Hepatic stellate cell (primary cell): Measurements from ENCODE around the gene ZNF200.
"Not testable (repeated sequence)": the region's sequence is repeated elsewhere in the genome, so short reads cannot be mapped to it uniquely, and the experiment has no call there.

Source experiments
- DNase-seq: peaks from one replicate; pipeline ENCODE4 v3.0.0; 2011; ENCODE audit warnings: low spot score

ZNF200 gene

GRCh38 chr16:3252967-3253366 is 18.0 kb upstream of the ZNF200 start:
- DNase-seq = no peak

- no peak for DNase-seq
Measured at GRCh38 chr16:3249451-3249850, 14.5 kb upstream of the ZNF200 start.

- DNase-seq = no peak
Measured at GRCh38 chr16:3249020-3249419, 14.1 kb upstream of the ZNF200 start.

- DNase-seq = no peak
Measured at GRCh38 chr16:3248596-3248995, 13.6 kb upstream of the ZNF200 start.

- no peak for DNase-seq
Measured at GRCh38 chr16:3246876-3247275, 11.9 kb upstream of the ZNF200 start.

- DNase-seq = no peak
Measured at GRCh38 chr16:3246002-3246401, 11.0 kb upstream of the ZNF200 start.

GRCh38 chr16:3243882-3244281 is 8.9 kb upstream of the ZNF200 start:
- DNase-seq = no peak

GRCh38 chr16:3242709-3243108 is 7.8 kb upstream of the ZNF200 start:
- DNase-seq = no peak

- no peak for DNase-seq
Measured at GRCh38 chr16:3241761-3242160, 6.8 kb upstream of the ZNF200 start.

- no peak for DNase-seq
Measured at GRCh38 chr16:3235856-3236669, 1.1 kb upstream of the ZNF200 start.

- DNase-seq = no peak
Measured at GRCh38 chr16:3234543-3234856, 458 bp downstream of the ZNF200 start.

- DNase-seq = no peak
Measured at GRCh38 chr16:3223913-3224515, 10.9 kb downstream of the ZNF200 start.

- DNase-seq = no peak
Measured at GRCh38 chr16:3220839-3221238, 14.1 kb downstream of the ZNF200 start.

- no peak for DNase-seq
Measured at GRCh38 chr16:3216263-3216640, 18.7 kb downstream of the ZNF200 start.

- no peak for DNase-seq
Measured at GRCh38 chr16:3215601-3216262, 19.2 kb downstream of the ZNF200 start.

GRCh38 chr16:3214904-3215600 is 19.9 kb downstream of the ZNF200 start:
- no peak for DNase-seq

GRCh38 chr16:3212567-3212966 is 22.4 kb downstream of the ZNF200 start:
- DNase-seq = no peak

GRCh38 chr16:3212006-3212405 is 23.0 kb downstream of the ZNF200 start:
- no peak for DNase-seq

- no peak for DNase-seq
Measured at GRCh38 chr16:3207086-3207953, 27.6 kb downstream of the ZNF200 start.

GRCh38 chr16:3205939-3206338 is 29.0 kb downstream of the ZNF200 start:
- not testable (repeated sequence) for DNase-seq

GRCh38 chr16:3202903-3203539 is 31.9 kb downstream of the ZNF200 start:
- no peak for DNase-seq
